Caco-2 (cell line): ENCODE measurements around the gene MAGI1. TPM values are rescaled to one million over a fixed set of nuclear protein-coding genes. Genes with fewer than 3 reads are reported as not detected.

ENCODE experiments used
- BruUV-seq: library from RNA; stranded (reverse); fragments of 400-500 nt; replicated peaks from 2 replicates; lab custom pipeline; 2021; lab: Mats Ljungman, UMichigan
- CTCF ChIA-PET: fragments of 300-600 bp; sonication (Branson Sonifier 250); formaldehyde crosslinking; loops from one replicate; lab custom pipeline; 2022; ENCODE audit warnings: antibody characterized with exemption; lab: Charles Lee
- POLR2A ChIA-PET: fragments of 300-600 bp; sonication (Branson Sonifier 250); formaldehyde crosslinking; loops from one replicate; lab custom pipeline; 2022; ENCODE audit warnings: antibody characterized with exemption; lab: Charles Lee
- DNase-seq, 2 experiments: peaks; one replicate each; pipeline versions ENCODE4 v3.0.0 to v3.0.0-alpha.2; 2020 to 2022
- H3K27me3 ChIP-seq: replicated peaks from 2 replicates; pipeline ENCODE4 v1.6.0; 2011; ENCODE audit warnings: low read length; ENCODE audit not compliant: control insufficient read depth, insufficient read depth
- H3K36me3 ChIP-seq: 2 replicates; pipeline ENCODE4 v1.5.1; 2011; ENCODE audit warnings: low read length; ENCODE audit not compliant: control insufficient read depth, insufficient read depth
- H3K4me1 ChIP-seq: fragments of 250-450 bp; sonication (Bioruptor Pico); 2 replicates; pipeline ENCODE4 v1.5.1; 2020; ENCODE audit warnings: mild to moderate bottlenecking
- H3K4me3 ChIP-seq: 2 replicates; pipeline ENCODE4 v1.5.1; 2011; ENCODE audit warnings: low read depth, mild to moderate bottlenecking, control low read depth, low read length
- H3K9me3 ChIP-seq: fragments of 250-450 bp; sonication (Bioruptor Pico); 2 replicates; pipeline ENCODE4 v1.5.1; 2020; ENCODE audit warnings: mild to moderate bottlenecking, moderate library complexity
- H3K27ac Mint-ChIP-seq: one replicate; pipeline ENCODE4 v1.8.0; 2022; ENCODE audit warnings: mixed read lengths; ENCODE audit not compliant: unreplicated experiment
- H3K27me3 Mint-ChIP-seq: one replicate; pipeline ENCODE4 v1.8.0; 2022; ENCODE audit warnings: mixed read lengths; ENCODE audit not compliant: insufficient read depth, unreplicated experiment
- H3K36me3 Mint-ChIP-seq: one replicate; pipeline ENCODE4 v1.8.0; 2022; ENCODE audit warnings: mild to moderate bottlenecking, mixed read lengths; ENCODE audit not compliant: insufficient read depth, unreplicated experiment
- H3K4me1 Mint-ChIP-seq: one replicate; pipeline ENCODE4 v1.8.0; 2022; ENCODE audit warnings: low read depth, mixed read lengths; ENCODE audit not compliant: unreplicated experiment
- H3K4me3 Mint-ChIP-seq: one replicate; pipeline ENCODE4 v1.8.0; 2022; ENCODE audit warnings: mild to moderate bottlenecking, moderate library complexity, mixed read lengths; ENCODE audit not compliant: unreplicated experiment
- H3K9me3 Mint-ChIP-seq: one replicate; pipeline ENCODE4 v1.8.0; 2022; ENCODE audit warnings: mixed read lengths; ENCODE audit not compliant: unreplicated experiment
- intact Hi-C: fragments of 100-400 bp; cut with micrococcal nuclease; formaldehyde crosslinking; loops from one replicate; pipeline ENCODE4 v1.10.0; 2022; ENCODE audit not compliant: unreplicated experiment
- total RNA-seq: library from RNA; stranded (reverse); gene quantifications from 2 replicates; pipeline ENCODE4 v1.2.3, GENCODE V29; 2022
- TF ChIP-seq, protein P1 (sequence below), 2 experiments: fragments of 200-600 bp in 1 of 2; IDR thresholded peaks; 1 replicate in 1 of 2; 2 replicates in 1 of 2; pipeline versions ENCODE4 v1.5.1 to v1.8.0; 2011 to 2022; ENCODE audit warnings: antibody characterized with exemption in 1 of 2, control low read depth in 1 of 2, inconsistent platforms in 1 of 2, low read depth in 1 of 2, low read length in 1 of 2, mild to moderate bottlenecking in 1 of 2, moderate library complexity in 1 of 2; ENCODE audit not compliant: insufficient read depth in 1 of 2, severe bottlenecking in 1 of 2, unreplicated experiment in 1 of 2

Gene MAGI1
- total RNA-seq, 1 experiment from 2014 or later: 64.9 TPM

DNA sequence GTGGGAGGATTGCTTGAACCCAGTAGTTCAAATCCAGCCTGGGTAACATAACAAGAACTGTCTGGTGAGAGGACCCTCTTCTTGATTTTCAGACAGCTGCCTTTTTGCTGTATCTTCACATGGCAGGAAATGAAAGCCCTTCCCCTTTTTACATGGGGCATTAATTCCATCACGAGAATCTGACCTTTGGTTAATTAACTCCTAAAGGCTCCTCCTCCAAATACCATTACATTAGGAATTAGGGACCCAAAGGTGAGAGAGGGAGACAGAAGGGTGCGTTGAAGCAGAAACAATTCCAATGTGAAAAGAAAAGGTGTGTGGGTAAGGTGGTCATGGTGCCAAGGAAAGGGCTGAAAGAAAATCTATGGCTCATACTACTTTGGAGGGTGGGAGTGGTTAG is 536.2 kb downstream of the MAGI1 start:
- Mint-ChIP-seq H3K36me3 (no peaks in the 10 kb centered on the region), H3K27me3 (no peaks in the 10 kb centered on the region), H3K4me1 (no peaks in the 10 kb centered on the region), H3K9me3 (no peaks in the 10 kb centered on the region), H3K27ac (no peak overlapping the region), H3K4me3 (no peak overlapping the region)
- TF ChIP-seq, protein P1, sequence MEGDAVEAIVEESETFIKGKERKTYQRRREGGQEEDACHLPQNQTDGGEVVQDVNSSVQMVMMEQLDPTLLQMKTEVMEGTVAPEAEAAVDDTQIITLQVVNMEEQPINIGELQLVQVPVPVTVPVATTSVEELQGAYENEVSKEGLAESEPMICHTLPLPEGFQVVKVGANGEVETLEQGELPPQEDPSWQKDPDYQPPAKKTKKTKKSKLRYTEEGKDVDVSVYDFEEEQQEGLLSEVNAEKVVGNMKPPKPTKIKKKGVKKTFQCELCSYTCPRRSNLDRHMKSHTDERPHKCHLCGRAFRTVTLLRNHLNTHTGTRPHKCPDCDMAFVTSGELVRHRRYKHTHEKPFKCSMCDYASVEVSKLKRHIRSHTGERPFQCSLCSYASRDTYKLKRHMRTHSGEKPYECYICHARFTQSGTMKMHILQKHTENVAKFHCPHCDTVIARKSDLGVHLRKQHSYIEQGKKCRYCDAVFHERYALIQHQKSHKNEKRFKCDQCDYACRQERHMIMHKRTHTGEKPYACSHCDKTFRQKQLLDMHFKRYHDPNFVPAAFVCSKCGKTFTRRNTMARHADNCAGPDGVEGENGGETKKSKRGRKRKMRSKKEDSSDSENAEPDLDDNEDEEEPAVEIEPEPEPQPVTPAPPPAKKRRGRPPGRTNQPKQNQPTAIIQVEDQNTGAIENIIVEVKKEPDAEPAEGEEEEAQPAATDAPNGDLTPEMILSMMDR (IDR thresholded peaks at IDR 0.05; ENCODE audit: insufficient read depth in 1 of 2, low read depth in 1 of 2, low read length in 1 of 2, severe bottlenecking in 1 of 2, unreplicated experiment in 1 of 2): no peak
- H3K27me3 ChIP-seq: no peaks in the 10 kb centered on the region
- H3K36me3 ChIP-seq: no peaks in the 10 kb centered on the region
- POLR2A ChIA-PET: no interaction called here
- no peak for DNase-seq
- H3K4me3 ChIP-seq: no peak overlapping the region
- H3K4me1 ChIP-seq: no peaks in the 10 kb centered on the region
- CTCF ChIA-PET: no interaction called here
- intact Hi-C loops: no loop called here
- no peaks in the 10 kb centered on the region for H3K9me3 ChIP-seq
- BruUV-seq: no TSS peak

DNA sequence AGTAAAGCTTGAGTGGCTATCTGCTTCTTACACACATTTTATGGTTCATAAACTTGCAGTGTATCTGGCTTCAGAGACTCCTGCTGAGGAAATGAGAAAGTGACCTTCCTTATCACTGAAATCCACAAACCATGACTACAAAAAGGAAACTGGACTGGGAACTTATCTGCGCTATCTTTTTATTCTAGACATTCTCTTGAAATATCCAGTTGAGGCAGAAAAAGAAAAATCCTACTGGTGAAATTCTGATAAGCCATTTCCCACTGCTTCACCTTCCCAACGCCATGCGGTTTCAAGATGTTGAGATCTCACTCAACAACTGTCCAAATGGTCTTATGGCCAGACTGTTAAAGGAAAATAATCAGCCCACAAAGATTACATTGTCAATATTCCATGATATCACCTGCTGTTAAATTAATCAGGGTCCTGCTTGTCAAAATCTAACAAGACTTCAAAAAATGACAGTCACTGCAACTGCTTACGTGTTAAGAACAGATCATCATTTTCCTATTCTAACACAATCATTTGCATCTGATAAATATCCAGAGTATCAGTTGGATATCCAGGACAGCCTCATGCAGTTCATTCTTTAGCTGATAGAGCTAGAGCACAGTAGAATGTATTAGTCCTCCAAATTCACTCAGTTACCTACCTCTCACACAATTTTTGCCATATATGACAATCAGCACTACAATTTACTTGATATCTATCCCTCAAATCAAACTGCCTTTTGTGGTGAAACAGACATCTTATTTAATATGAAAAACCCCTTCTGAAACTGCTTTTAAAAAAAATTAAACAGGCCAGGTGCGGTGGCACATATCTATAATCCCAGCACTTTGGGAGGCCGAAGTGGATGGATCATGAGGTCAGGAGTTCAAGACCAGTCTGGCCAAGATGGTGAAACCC is 538.1 kb downstream of the MAGI1 start:
- Mint-ChIP-seq H3K4me1 (no peaks in the 10 kb centered on the region), H3K27me3 (no peaks in the 10 kb centered on the region), H3K36me3 (no peaks in the 10 kb centered on the region), H3K27ac (no peak overlapping the region), H3K4me3 (no peak overlapping the region), H3K9me3 (no peaks in the 10 kb centered on the region)
- BruUV-seq: no TSS peak
- H3K4me1 ChIP-seq: no peaks in the 10 kb centered on the region
- H3K9me3 ChIP-seq: no peaks in the 10 kb centered on the region
- TF ChIP-seq, protein P1 (IDR thresholded peaks at IDR 0.05; ENCODE audit: insufficient read depth in 1 of 2, low read depth in 1 of 2, low read length in 1 of 2, severe bottlenecking in 1 of 2, unreplicated experiment in 1 of 2): no peak
- H3K4me3 ChIP-seq: no peak overlapping the region
- H3K27me3 ChIP-seq: no peaks in the 10 kb centered on the region
- ChIA-PET POLR2A (no interaction called here), CTCF (no interaction called here)
- intact Hi-C loops: no loop called here
- H3K36me3 ChIP-seq: no peaks in the 10 kb centered on the region
- DNase-seq: no peak

DNA sequence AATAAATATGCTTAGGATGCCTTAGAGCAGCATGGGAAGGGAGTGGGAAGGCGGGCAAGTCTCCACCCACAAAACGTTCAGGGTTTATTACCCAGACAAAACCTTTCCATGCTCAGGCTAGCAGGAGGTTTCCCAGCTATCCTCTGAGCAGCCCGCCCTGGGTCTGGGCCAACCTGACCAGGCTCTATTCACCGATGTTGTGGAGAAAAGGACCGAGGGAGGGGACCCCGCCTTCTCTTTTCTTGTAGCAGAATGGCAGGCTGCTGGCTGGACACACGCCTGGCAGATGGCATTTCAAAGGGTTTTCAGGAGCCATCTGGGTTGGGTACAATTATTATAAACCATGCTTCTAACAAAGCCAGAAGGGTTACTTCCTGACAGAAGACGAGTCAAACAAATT is 540.9 kb downstream of the MAGI1 start:
- DNase-seq: no peak
- Mint-ChIP-seq H3K36me3 (no peaks in the 10 kb centered on the region), H3K27me3 (no peaks in the 10 kb centered on the region), H3K27ac (no peak overlapping the region), H3K4me3 (no peak overlapping the region), H3K4me1 (no peaks in the 10 kb centered on the region), H3K9me3 (no peaks in the 10 kb centered on the region)
- Histone ChIP-seq H3K27me3 (no peaks in the 10 kb centered on the region), H3K36me3 (no peaks in the 10 kb centered on the region), H3K9me3 (no peaks in the 10 kb centered on the region), H3K4me3 (no peak overlapping the region), H3K4me1 (no peaks in the 10 kb centered on the region)
- POLR2A ChIA-PET: no interaction called here
- no TSS peak for BruUV-seq
- TF ChIP-seq, protein P1 (IDR thresholded peaks at IDR 0.05; ENCODE audit: insufficient read depth in 1 of 2, low read depth in 1 of 2, low read length in 1 of 2, severe bottlenecking in 1 of 2, unreplicated experiment in 1 of 2): no peak
- CTCF ChIA-PET: no interaction called here
- intact Hi-C loops: no loop called here
